Kidney (tissue), 14 donors: ENCODE data around the gene COL26A1. TPM values are rescaled to one million over a fixed set of nuclear protein-coding genes. Genes with fewer than 3 reads are reported as not detected.
"Not testable (repeated sequence)": the region's sequence is repeated elsewhere in the genome, so short reads cannot be mapped to it uniquely, and the experiment has no call there.

Experiments used
- DNase-seq, 5 donors: peaks; one replicate each; pipeline ENCODE4 v3.0.0-alpha.2; 2013 to 2020
- FAIRE-seq: peaks from 2 replicates; lab custom pipeline; 2012; peaks lifted over from hg19 to GRCh38; lab: Jason Lieb, UNC
- H3K27ac ChIP-seq, 2 donors: one replicate each; pipeline ENCODE4 v1.7.0; 2013; ENCODE audit warnings: low read depth in 2 of 2, low read length in 2 of 2, inconsistent platforms in 1 of 2
- H3K27me3 ChIP-seq: one replicate; pipeline ENCODE4 v1.7.1; 2013; ENCODE audit warnings: low read length, inconsistent platforms; ENCODE audit not compliant: control insufficient read depth, insufficient read depth
- H3K36me3 ChIP-seq, 3 donors: one replicate each; pipeline versions ENCODE4 v1.7.0 to v1.7.1; 2013; ENCODE audit warnings: low read length in 3 of 3, control low read depth in 1 of 3, inconsistent platforms in 1 of 3; ENCODE audit not compliant: insufficient read depth in 3 of 3, control insufficient read depth in 2 of 3
- H3K4me1 ChIP-seq, 3 donors: one replicate each; pipeline versions ENCODE4 v1.7.0 to v1.7.1; 2013; ENCODE audit warnings: low read length in 3 of 3, inconsistent platforms in 1 of 3, low read depth in 1 of 3; ENCODE audit not compliant: control insufficient read depth in 2 of 3, insufficient read depth in 2 of 3
- H3K4me3 ChIP-seq, 3 donors: one replicate each; pipeline versions ENCODE4 v1.7.0 to v1.8.1; 2013; ENCODE audit warnings: low read length in 3 of 3, control low read depth in 1 of 3, inconsistent platforms in 1 of 3
- H3K9ac ChIP-seq, 3 donors: one replicate each; pipeline versions ENCODE4 v1.7.0 to v1.7.1; 2013; ENCODE audit warnings: low read length in 3 of 3, control low read depth in 1 of 3, inconsistent platforms in 1 of 3
- H3K9me3 ChIP-seq, 3 donors: one replicate each; pipeline versions ENCODE4 v1.7.0 to v1.7.1; 2013; ENCODE audit warnings: low read length in 3 of 3, control low read depth in 1 of 3, inconsistent platforms in 1 of 3; ENCODE audit not compliant: control insufficient read depth in 2 of 3, insufficient read depth in 1 of 3
- CTCF ChIP-seq: IDR thresholded peaks from 3 replicates; pipeline ENCODE4 v1.5.1; 2012; ENCODE audit warnings: mild to moderate bottlenecking, moderate library complexity, borderline replicate concordance; ENCODE audit not compliant: insufficient read depth; ENCODE audit errors: extremely low read depth
- intact Hi-C: fragments of 100-400 bp; cut with DNase I; formaldehyde crosslinking; loops from one replicate; pipeline ENCODE4 v1.11.1; 2022
- polyA plus RNA-seq: library from polyadenylated mRNA; stranded (reverse); fragments of 350-450 nt; fragmentation: Illumina TruSeq; extraction: RNeasy Lipid Tissue Mini Kit (QIAGEN cat#74804); gene quantifications from one replicate; pipeline ENCODE4 v1.2.3, GENCODE V29; 2014; ENCODE audit warnings: low read depth, low replicate concordance; ENCODE audit not compliant: insufficient read depth
- total RNA-seq: library from RNA; stranded (reverse); fragmentation: NEBNext Ultra II Directional; extraction: Animal tissue kit (Norgen Biotek cat#: 25700); gene quantifications from one replicate; pipeline ENCODE4 v1.2.1, GENCODE V29; 2021
- donor health status: control.
- donor health status: control.
- donor health status: control.
- donor health status: control.
- donor health status: control.
- donor health status: DM: yes; HTN: yes; CAD: no.
- donor health status: Normal renal cell carcinoma (clear cell type).

The COL26A1 gene
- total and polyA plus RNA-seq, 2 donors from 2014 or later = 1.2 to 3.5 TPM

GRCh38 chr7:101347477-101347876 lies 15.2 kb upstream of the COL26A1 start:
- Histone ChIP-seq H3K4me3 (no peak overlapping the region), H3K9me3 (no peaks in the 10 kb centered on the region), H3K36me3 (no peaks in the 10 kb centered on the region), H3K9ac (no peak overlapping the region), H3K27me3 (no peaks in the 10 kb centered on the region), H3K27ac (no peak overlapping the region), H3K4me1 (no peaks in the 10 kb centered on the region)
- TF ChIP-seq CTCF = no peak
- DNase-seq = no peak
- no peak for FAIRE-seq
- intact Hi-C loops = no loop called here

GRCh38 chr7:101348456-101349067 lies 14.1 kb upstream of the COL26A1 start:
- intact Hi-C loops, H3K9me3 ChIP-seq, H3K27ac ChIP-seq, FAIRE-seq, H3K9ac ChIP-seq, H3K4me1 ChIP-seq, H3K4me3 ChIP-seq, DNase-seq, H3K27me3 ChIP-seq, H3K36me3 ChIP-seq: not testable (repeated sequence)

- H3K9me3 ChIP-seq, H3K4me3 ChIP-seq, H3K27ac ChIP-seq, H3K4me1 ChIP-seq, H3K36me3 ChIP-seq, DNase-seq, H3K27me3 ChIP-seq, intact Hi-C loops, FAIRE-seq, H3K9ac ChIP-seq: not testable (repeated sequence)
These were observed 13.4 kb upstream of the COL26A1 start for GRCh38 chr7:101349300-101349699.

GRCh38 chr7:101352920-101353308 lies 9.8 kb upstream of the COL26A1 start:
- DNase-seq = no peak
- Histone ChIP-seq H3K36me3 (no peaks in the 10 kb centered on the region), H3K4me1 (no peaks in the 10 kb centered on the region), H3K9me3 (no peaks in the 10 kb centered on the region), H3K4me3 (no peak overlapping the region), H3K27ac (no peak overlapping the region), H3K27me3 (no peaks in the 10 kb centered on the region), H3K9ac (no peak overlapping the region)
- no peak for FAIRE-seq
- TF ChIP-seq CTCF = no peak
- intact Hi-C loops = no loop called here
